Measurements from ENCODE around the gene PPARG.

DNA sequence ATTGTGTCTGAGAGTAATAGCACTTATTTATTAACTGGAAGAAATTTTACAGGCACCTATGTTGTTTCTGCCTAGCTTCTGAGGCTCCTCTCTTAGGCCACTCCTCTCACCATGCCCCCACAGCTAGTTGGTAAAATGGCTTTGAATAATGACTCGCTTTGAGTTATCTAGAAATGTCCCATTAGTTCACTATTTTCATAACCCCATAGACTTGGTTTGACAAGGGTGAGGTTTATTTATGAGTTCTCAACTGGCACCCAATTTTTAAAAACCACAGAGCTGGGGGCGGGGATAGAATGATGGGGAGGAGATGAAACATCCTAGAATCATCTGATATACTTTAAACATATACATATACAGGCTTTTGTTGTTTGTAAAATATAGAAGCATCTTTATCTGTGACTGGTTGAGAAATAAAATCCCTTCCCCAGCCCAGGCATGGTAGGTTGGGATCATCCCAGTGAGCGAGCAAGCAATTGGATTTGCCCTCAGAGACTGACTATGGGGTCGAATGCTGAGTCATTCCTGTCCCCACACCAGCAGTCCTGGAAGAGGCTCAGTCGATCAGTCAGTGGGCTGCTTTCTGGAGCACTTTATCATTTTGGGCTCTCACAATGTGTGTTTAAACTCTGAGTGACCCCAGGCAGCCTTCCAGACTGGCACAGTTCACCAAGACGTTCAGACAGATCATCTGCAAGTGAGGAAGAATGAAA, 135.2 kb downstream of the PPARG start:
- no peak for TF ChIP-seq EP300 (IDR thresholded peaks at IDR 0.05; ENCODE audit: low read depth)
- no peak for TF ChIP-seq CTCF (IDR thresholded peaks at IDR 0.05)
- TF ChIP-seq POLR2AphosphoS5 (IDR thresholded peaks at IDR 0.05) = no peak
